ENCODE measurements around the gene OR52A1. TPM values are rescaled to one million over a fixed set of nuclear protein-coding genes. Genes with fewer than 3 reads are reported as not detected.
"Not testable (repeated sequence)": the region's sequence is repeated elsewhere in the genome, so short reads cannot be mapped to it uniquely, and the experiment has no call there.

The OR52A1 gene
- total RNA-seq, 4 donors from 2014 or later: not detected

- no peaks in the 10 kb centered on the region for H3K36me3 ChIP-seq
- no peak for TF ChIP-seq POLR2AphosphoS5 (IDR thresholded peaks at IDR 0.05)
- TF ChIP-seq POLR2A (IDR thresholded peaks at IDR 0.05): no peak
- TF ChIP-seq CTCF (IDR thresholded peaks at IDR 0.05): no peak
- TF ChIP-seq EP300 (IDR thresholded peaks at IDR 0.05): no peak
- 73% methylated on average over 3 of the region's 3 CpGs for WGBS
- no peak for DNase-seq (ENCODE audit: low spot score in 2 of 2)
- no peak overlapping the region for H3K4me3 ChIP-seq
- no peaks in the 10 kb centered on the region for H3K27me3 ChIP-seq
- no peaks in the 10 kb centered on the region for H3K4me1 ChIP-seq
- H3K27ac ChIP-seq: no peak overlapping the region
- no peaks in the 10 kb centered on the region for H3K9me3 ChIP-seq
These were observed 2.8 kb downstream of the OR52A1 start for GRCh38 chr11:5151713-5152153.

GRCh38 chr11:5144206-5144605 is 10.4 kb downstream of the OR52A1 start:
- H3K36me3 ChIP-seq; DNase-seq (ENCODE audit: low spot score in 2 of 2); H3K27ac ChIP-seq; H3K9me3 ChIP-seq; H3K4me1 ChIP-seq; H3K4me3 ChIP-seq; H3K27me3 ChIP-seq: not testable (repeated sequence)
- WGBS: 93% methylated on average over 10 of the region's 21 CpGs

- H3K27ac ChIP-seq: no peak within 1 kb of the TSS
- H3K27me3 ChIP-seq: no peaks in the 10 kb centered on the region
- no peaks in the 10 kb centered on the region for H3K36me3 ChIP-seq
- 86% methylated on average over 2 of the region's 2 CpGs for WGBS
- no peak within 1 kb of the TSS for H3K4me3 ChIP-seq
- no peak for TF ChIP-seq POLR2A (IDR thresholded peaks at IDR 0.05)
- no peak for TF ChIP-seq EP300 (IDR thresholded peaks at IDR 0.05)
- no peak for TF ChIP-seq CTCF (IDR thresholded peaks at IDR 0.05)
- no peak for TF ChIP-seq POLR2AphosphoS5 (IDR thresholded peaks at IDR 0.05)
- no peaks in the 10 kb centered on the region for H3K4me1 ChIP-seq
- H3K9me3 ChIP-seq: no peaks in the 10 kb centered on the region
- DNase-seq (ENCODE audit: low spot score in 2 of 2): no peak
These were observed 16.6 kb downstream of the OR52A1 start, which contains the start of gene OR52A5 for GRCh38 chr11:5137996-5138395. Gene OR52A5, minus strand, starts transcription at chr11:5138356. Its CDS starts 5,714 bp downstream, at chr11:5132642.

GRCh38 chr11:5137014-5137413 is 17.5 kb downstream of the OR52A1 start:
- Histone ChIP-seq H3K27ac (no peak overlapping the region), H3K27me3 (no peaks in the 10 kb centered on the region), H3K4me3 (no peak overlapping the region), H3K36me3 (no peaks in the 10 kb centered on the region), H3K4me1 (no peaks in the 10 kb centered on the region), H3K9me3 (no peaks in the 10 kb centered on the region)
- DNase-seq (ENCODE audit: low spot score in 2 of 2): no peak
- WGBS: 59% methylated on average over 1 of the region's 1 CpG
- no peak for TF ChIP-seq CTCF (IDR thresholded peaks at IDR 0.05)
- TF ChIP-seq POLR2A (IDR thresholded peaks at IDR 0.05): no peak
- no peak for TF ChIP-seq POLR2AphosphoS5 (IDR thresholded peaks at IDR 0.05)
- no peak for TF ChIP-seq EP300 (IDR thresholded peaks at IDR 0.05)

- H3K9me3 ChIP-seq: no peaks in the 10 kb centered on the region
- TF ChIP-seq EP300 (IDR thresholded peaks at IDR 0.05): no peak
- TF ChIP-seq POLR2A (IDR thresholded peaks at IDR 0.05): no peak
- no peak for TF ChIP-seq POLR2AphosphoS5 (IDR thresholded peaks at IDR 0.05)
- no peak for TF ChIP-seq CTCF (IDR thresholded peaks at IDR 0.05)
- H3K4me3 ChIP-seq: no peak overlapping the region
- H3K4me1 ChIP-seq: no peaks in the 10 kb centered on the region
- H3K27ac ChIP-seq: no peak overlapping the region
- no peaks in the 10 kb centered on the region for H3K36me3 ChIP-seq
- DNase-seq (ENCODE audit: low spot score in 2 of 2): no peak
- H3K27me3 ChIP-seq: no peaks in the 10 kb centered on the region
These were observed 18.3 kb downstream of the OR52A1 start for GRCh38 chr11:5136261-5136660.

Data from suprapubic skin (tissue), 4 donors.